HL-60/S4 treated with phorbol 12-myristate 13-acetate at 8.2 ng/mL for 4 days and 3 days (cell line): ENCODE data around the gene ENO1.

Source experiments
- in situ Hi-C: fragments of 300-500 bp; cut with MboI; formaldehyde crosslinking; loops from 2 replicates; pipeline ENCODE4 v1.15.0; 2022; ENCODE audit warnings: low sequenced_read_pairs

Gene ENO1

GRCh38 chr1:8814865-8815264 is 63.6 kb downstream of the ENO1 start:
- in situ Hi-C loops: no loop called here

GRCh38 chr1:8813991-8814390 is 64.5 kb downstream of the ENO1 start:
- in situ Hi-C loops: no loop called here

GRCh38 chr1:8813016-8813763 is 65.3 kb downstream of the ENO1 start:
- in situ Hi-C loops: no loop called here

- in situ Hi-C loops: no loop called here
Measured at GRCh38 chr1:8812081-8812480, 66.4 kb downstream of the ENO1 start.
